ENCODE results near the gene SELP.
A peak's percentile ranks its signal among the peaks of the same experiment; 100 is the strongest.

The SELP gene

GRCh38 chr1:169618367-169618766 is 11.6 kb downstream of the SELP start:
- DNase-seq = no peak

- no peak for DNase-seq
These were observed 14.1 kb downstream of the SELP start for GRCh38 chr1:169615803-169616202.

- DNase-seq = no peak
These were observed 19.1 kb downstream of the SELP start for GRCh38 chr1:169610858-169611257.

GRCh38 chr1:169610108-169610507 is 19.8 kb downstream of the SELP start:
- no peak for DNase-seq

GRCh38 chr1:169608226-169608625 is 21.7 kb downstream of the SELP start:
- DNase-seq = no peak

- peak; percentile 19 for DNase-seq
These were observed 25.0 kb downstream of the SELP start for GRCh38 chr1:169604781-169605560.

- DNase-seq = no peak
These were observed 28.6 kb downstream of the SELP start for GRCh38 chr1:169601096-169601881.

- no peak for DNase-seq
These were observed 33.9 kb downstream of the SELP start for GRCh38 chr1:169595764-169596711.

GRCh38 chr1:169594391-169594790 is 35.5 kb downstream of the SELP start:
- DNase-seq = no peak

- DNase-seq = no peak
These were observed 39.0 kb downstream of the SELP start for GRCh38 chr1:169590932-169591331.

GRCh38 chr1:169588785-169589485 is 41.0 kb downstream of the SELP start:
- no peak for DNase-seq

- no peak for DNase-seq
These were observed 41.8 kb downstream of the SELP start for GRCh38 chr1:169588112-169588511.

- DNase-seq = peak; percentile 65
These were observed 43.3 kb downstream of the SELP start, which contains the start of gene F5 for GRCh38 chr1:169586395-169587255. Gene F5 (minus strand): TSS chr1:169586481. CDS start chr1:169586386, 95 bp downstream.

- no peak for DNase-seq
These were observed 43.9 kb downstream of the SELP start for GRCh38 chr1:169586067-169586394.

GRCh38 chr1:169585181-169585580 is 44.7 kb downstream of the SELP start:
- no peak for DNase-seq

GRCh38 chr1:169584483-169585144 is 45.3 kb downstream of the SELP start:
- no peak for DNase-seq

GRCh38 chr1:169577981-169578738 is 51.8 kb downstream of the SELP start:
- DNase-seq = no peak

- DNase-seq = no peak
These were observed 53.0 kb downstream of the SELP start for GRCh38 chr1:169576935-169577331.

- DNase-seq = no peak
These were observed 53.5 kb downstream of the SELP start for GRCh38 chr1:169576241-169576934.

Data from activated T-cell treated with anti-CD3 and anti-CD28 coated beads for 4 hours (primary cell).